PC-9 (cell line): ENCODE data around the gene NAE1.

Source experiments
- EZH2 ChIP-seq: fragments of 200-600 bp; sonication (generic); IDR thresholded peaks from 2 replicates; pipeline ENCODE4 v1.8.0; 2017; ENCODE audit warnings: antibody characterized with exemption, low read depth
- TF ChIP-seq, protein P1 (sequence below): fragments of 200-600 bp; sonication (generic); conservative IDR thresholded peaks from 2 replicates; pipeline ENCODE4 v1.6.1; 2017; ENCODE audit warnings: mixed run types, antibody characterized with exemption, mild to moderate bottlenecking, moderate library complexity

DNA sequence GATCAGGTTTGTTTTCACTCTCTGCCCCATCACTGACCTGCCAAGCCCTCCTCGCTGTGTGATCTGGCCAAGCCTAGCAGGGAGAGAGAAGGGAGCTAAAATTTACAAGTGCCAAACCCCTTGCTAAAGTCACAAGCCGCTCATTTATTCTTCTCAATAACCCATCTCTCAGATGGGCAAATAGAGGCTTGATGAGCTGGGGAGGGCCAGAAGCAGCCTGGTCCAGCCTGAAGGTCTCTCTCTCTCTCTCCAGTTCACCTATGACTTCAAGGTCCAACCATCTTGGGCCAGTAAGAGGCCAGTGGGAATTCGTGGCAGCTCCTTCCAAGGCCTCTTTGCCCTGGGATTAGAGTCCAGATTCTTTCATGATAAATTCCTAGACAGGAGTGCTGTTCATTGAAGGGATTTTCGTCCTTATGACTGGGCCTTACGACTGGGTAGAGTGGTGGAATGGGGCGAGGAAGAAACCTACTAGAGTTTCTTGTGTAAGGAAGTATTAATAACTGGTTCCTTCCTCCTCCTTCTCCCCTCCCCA is 16.8 kb upstream of the NAE1 start:
- TF ChIP-seq, protein P1, sequence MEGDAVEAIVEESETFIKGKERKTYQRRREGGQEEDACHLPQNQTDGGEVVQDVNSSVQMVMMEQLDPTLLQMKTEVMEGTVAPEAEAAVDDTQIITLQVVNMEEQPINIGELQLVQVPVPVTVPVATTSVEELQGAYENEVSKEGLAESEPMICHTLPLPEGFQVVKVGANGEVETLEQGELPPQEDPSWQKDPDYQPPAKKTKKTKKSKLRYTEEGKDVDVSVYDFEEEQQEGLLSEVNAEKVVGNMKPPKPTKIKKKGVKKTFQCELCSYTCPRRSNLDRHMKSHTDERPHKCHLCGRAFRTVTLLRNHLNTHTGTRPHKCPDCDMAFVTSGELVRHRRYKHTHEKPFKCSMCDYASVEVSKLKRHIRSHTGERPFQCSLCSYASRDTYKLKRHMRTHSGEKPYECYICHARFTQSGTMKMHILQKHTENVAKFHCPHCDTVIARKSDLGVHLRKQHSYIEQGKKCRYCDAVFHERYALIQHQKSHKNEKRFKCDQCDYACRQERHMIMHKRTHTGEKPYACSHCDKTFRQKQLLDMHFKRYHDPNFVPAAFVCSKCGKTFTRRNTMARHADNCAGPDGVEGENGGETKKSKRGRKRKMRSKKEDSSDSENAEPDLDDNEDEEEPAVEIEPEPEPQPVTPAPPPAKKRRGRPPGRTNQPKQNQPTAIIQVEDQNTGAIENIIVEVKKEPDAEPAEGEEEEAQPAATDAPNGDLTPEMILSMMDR = no peak
- TF ChIP-seq EZH2 = no peak
